HTR-8/SVneo (cell line): ENCODE measurements around the gene UBAP1.
"Not testable (repeated sequence)": the region's sequence is repeated elsewhere in the genome, so short reads cannot be mapped to it uniquely, and the experiment has no call there.

Source experiments
- DNase-seq: peaks from one replicate; pipeline ENCODE4 v3.0.0; 2011; ENCODE audit warnings: low spot score, mixed read lengths; ENCODE audit not compliant: insufficient read length
- FAIRE-seq: peaks from 2 replicates; lab custom pipeline; 2011; peaks lifted over from hg19 to GRCh38; lab: Jason Lieb, UNC

UBAP1 gene

DNA sequence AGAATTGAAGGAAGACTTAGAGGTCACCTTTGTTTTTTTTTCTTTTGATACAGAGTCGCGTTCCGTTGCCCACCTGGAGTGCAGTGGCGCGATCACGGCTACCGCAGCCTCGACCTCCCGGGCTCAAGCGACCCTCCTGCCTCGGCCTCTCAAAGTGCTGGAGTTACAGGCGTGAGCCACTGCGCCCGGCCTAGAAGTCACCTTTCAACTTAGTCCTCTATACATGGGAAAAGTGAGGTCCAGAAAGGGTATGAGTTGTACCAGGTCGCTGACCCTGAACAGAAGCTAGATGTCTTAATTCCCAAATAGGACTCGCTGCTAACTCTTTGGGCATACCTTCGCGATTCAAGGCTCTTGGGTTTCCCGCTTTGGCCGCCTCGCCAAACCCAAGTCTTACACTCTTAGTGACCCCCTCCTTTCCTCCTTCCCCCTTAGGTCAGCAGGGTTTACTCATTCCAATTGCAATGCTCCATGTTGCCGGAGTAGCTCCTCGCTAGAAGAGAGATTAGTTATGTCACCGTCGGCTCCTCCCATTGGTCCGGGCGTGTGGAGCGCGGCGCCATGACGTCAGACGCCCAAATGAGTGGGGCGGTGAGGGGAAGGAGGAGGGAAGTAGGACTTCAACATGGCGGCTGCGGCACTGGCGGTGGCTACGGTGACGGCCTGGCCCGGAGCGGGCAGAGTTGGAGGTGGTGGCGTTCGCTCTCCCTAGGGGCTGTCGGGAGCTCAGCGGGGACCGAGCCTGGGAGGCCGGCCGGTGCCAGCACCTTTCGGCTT, at the start of gene UBAP1:
Gene UBAP1 (plus strand): TSS at position 608 of the 777 bp plus-strand sequence. CDS start 41,872 bp downstream, outside the sequence.
- DNase-seq = peak; percentile 91
- FAIRE-seq = peak; percentile 80

DNA sequence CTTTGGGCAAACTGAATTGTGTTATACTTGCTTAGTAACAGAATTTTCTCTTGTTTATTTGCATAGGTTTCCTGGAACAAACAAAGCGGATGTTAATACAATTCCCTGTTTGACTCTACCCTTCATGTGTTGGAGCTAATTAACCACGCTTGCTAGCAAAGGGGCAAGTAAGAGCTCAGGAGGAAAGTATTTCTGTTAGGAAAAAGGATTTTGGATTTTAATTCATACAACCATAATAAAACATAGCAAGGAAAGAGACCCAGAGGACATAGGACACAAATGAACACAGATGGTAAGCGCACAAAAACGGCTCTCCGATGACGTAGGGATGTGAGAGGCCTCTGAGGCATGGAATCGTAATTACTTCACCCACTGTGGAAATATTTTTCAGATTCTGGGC, 47.3 kb upstream of the UBAP1 start:
- DNase-seq (no peak), FAIRE-seq (no peak)

DNA sequence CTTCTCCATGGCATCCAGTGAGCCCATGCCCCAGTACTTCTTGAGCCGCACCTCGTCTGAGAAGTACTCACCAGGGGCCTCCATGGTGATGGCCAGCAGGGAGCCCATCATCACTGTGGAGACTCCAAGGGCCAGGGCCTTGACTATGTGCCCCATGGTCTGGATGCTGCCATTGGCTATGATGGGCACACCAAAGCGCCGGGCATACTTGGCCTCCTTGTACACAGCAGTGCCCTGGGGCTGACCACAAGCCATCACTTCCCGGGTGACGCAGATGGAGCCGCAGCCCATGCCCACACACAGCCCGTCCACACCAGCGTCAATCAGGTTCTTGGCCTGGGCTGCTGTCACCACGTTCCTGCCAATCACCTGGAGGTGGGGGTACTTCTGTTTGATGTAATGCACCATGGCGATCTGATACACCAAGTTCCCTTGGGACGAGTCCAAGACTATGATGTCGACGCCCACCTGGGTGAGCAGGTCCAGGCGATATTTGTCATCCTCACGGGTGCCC, 45.4 kb upstream of the UBAP1 start:
- DNase-seq (no peak), FAIRE-seq (no peak)

DNA sequence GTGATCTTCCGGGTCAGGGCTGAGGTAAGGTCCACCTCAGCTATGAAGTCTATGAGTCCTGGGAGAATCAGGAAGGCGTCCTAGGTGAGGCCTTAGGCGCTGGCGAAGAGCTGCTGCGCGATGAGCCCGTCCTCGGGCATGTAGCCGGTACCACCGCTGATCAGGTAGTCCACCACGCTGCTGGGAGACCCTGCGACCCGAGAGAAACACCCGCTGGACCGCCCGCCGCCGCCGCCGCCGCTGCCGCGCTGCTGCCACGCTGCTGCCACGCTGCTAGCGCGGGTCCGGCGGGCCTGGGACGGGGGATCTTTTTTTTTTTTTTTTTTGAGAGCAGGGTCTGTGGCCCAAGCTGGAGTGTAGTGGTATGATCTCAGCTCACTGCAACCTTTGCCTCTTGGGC, 44.3 kb upstream of the UBAP1 start:
- DNase-seq = no peak
- no peak for FAIRE-seq

DNA sequence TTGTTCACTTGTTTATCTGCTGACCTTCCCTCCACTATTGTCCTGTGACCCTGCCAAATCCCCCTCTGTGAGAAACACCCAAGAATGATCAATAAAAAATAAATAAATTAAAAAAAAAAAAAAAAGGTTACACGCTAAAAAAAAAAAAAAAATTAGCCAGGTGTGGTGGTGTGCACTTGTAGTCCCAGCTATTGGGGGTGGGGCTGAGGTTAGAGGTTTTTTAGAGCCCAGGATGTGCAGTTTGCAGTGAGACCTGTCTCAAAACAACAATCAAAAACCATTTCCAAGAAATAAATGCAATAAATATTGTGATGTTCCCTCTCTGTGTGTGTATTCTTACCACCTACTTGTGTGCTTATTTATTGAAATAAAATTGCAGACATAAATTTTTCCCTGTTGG, 40.2 kb upstream of the UBAP1 start:
- FAIRE-seq, DNase-seq: not testable (repeated sequence)

DNA sequence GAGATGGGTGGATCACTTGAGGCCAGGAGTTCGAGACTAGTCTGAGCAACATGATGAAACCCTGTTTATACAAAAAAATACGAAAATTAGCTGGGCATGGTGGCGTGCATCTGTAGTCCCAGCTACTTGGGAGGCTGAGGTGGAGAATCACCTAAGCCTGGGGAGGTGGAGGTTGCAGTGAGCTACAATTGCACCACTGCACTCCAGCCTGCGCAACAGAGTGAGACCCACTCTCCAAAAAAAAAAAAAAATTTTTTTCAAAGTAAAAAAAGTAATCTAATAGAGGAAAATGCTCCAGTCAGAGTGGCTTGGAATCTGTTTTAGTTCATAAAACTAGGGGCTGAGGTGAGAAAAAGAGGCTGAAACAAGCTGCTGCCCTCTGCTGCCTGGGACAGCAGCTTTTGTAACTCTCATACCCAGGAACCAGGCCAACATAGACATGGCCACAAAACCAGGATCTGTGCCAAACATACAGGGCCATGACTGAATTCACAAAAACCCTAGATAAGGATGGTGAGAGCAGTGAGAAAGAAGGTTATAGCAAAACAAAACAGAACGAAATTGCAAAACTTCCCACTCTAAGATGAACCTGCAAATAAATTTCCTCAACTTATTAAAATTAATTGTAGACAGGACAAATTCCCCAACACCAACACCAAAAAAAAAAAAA, 39.2 kb upstream of the UBAP1 start:
- DNase-seq (peak; percentile 45), FAIRE-seq (no peak)

DNA sequence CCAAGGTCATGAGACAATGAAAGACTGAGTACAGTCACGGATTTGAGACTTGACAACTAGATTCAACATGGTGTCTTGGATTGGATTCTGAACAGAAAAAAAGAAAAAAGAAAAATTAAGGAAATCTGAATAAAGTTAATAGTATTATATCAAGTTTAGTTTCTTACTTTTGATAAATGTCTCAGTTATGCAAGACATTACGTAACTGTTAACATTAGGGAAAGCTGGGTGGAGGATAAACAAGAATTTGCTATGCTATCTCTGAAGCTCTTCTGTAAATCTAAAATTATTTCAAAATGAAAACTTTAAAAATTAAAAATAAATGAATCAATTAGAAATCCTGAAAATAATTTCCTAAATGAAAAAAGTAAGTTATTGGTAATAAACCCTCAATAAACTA, 38.0 kb upstream of the UBAP1 start:
- FAIRE-seq (no peak), DNase-seq (no peak)

DNA sequence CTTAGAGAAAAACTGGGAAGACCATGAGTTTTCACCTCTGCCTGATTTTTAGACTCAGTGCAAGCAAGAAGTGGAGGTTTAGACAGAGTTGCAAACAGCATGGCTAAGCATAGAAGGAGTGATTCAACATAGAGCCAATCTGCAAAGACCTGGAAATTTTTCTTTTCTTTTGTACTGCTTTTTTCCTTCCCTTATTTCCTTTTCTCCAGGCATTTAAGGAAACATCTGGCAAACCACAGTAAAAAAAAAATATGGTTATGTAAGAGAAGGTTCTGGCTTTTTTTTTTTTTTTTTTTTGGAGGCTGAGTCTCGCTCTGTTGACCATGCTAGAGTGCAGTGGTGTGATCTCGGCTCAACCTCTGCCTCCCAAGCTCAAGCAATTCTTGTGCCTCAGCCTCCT, 35.7 kb upstream of the UBAP1 start:
- DNase-seq (no peak), FAIRE-seq (no peak)

DNA sequence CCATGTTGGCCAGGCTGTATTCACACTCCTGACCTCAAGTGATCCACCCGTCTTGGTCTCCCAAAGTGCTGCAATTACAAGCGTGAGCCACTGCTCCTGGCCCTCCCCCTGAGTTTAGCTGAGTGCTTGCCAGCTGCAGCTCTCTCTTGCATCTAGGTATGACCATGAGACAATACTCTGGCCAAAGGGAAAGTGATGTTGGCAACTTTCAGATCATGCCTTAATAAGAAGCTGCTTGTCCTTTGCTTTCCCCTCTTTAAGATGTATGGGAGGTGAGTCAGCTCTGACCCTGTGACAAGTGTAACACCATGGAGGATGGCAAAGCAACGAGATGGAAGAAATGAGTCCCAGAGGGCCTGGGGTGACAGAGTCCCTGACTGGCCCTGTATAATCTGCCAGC, 33.7 kb upstream of the UBAP1 start:
- FAIRE-seq = no peak
- no peak for DNase-seq

DNA sequence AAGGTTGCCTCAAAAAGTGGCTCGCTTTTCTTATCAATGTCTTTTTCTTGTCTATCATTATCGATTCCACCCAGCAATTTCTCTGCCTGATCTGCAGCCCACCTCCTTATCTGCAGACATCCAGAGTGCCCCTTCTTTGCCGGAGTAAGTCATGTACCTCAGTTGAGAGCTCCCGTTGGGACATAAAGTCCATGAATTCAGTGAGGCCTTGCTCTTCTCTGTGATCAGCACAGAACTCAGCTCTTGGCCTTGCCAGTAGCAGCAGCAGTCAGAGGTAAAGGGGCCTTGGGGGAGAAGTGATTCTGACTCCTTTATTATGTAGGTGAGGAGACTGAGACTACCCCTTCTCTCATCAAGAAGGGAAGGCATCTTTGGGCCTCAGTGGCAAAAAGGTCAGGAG, 27.4 kb upstream of the UBAP1 start:
- DNase-seq (no peak), FAIRE-seq (no peak)

DNA sequence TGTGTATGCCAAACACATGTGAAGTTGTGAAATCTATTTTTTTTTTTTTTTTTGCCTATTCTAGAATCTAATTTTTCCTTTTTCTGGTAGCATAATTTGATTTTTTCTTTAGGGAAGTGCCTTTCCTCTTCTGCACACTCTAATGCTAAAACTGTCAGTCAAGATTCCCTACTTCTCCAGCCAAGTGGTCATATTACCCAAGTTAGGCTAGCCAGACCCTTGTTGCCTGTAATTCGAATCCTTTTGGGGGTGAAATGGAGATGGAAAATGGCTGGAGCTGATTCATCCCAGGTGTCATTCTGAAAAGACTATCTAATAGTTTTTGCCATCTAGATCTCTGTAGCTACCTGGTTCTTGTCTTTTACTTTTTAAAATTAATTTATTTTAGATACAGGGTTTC, 24.8 kb upstream of the UBAP1 start:
- no peak for DNase-seq
- FAIRE-seq = no peak

DNA sequence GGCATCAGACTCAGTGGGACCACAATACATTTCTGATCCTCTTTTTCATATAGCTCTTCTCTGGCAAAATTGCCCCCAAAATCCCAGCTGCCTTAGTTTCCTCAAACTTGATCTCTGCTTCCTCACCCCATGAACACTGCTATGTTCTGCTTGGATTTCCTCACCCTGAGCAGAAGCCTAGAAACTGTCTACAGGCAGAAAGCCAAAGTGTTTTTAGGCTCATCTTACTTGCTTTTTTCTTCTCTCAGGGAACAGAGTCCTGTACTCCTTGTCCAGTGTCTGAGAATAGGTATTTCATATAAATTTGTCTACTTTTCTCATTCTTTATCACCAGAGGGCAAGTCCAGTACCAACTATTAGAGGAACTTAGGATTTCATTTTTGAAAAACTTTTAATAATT, 21.5 kb upstream of the UBAP1 start:
- no peak for FAIRE-seq

DNA sequence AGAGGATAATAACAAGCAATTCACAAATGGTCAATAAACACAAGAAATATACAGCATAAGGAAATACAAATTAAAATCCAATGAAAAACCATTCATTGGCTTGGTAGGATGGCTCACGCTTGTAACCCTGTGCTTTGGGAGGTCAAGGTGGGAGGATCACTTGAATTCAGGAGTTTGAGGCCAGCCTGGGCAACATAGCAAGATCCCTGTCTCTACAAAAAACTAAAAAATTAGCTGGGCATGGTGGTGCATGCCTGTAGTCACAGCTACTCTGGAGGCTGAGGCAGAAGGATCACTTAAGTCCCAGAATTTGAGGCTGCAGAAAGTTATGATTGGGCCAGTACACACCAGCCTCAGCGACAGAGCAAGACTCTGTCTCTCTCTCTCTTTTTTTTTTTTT, 20.9 kb upstream of the UBAP1 start:
- FAIRE-seq = no peak
- DNase-seq = no peak

More for the DNA sequence above, 21.5 kb upstream of the UBAP1 start:
- DNase-seq = no peak

DNA sequence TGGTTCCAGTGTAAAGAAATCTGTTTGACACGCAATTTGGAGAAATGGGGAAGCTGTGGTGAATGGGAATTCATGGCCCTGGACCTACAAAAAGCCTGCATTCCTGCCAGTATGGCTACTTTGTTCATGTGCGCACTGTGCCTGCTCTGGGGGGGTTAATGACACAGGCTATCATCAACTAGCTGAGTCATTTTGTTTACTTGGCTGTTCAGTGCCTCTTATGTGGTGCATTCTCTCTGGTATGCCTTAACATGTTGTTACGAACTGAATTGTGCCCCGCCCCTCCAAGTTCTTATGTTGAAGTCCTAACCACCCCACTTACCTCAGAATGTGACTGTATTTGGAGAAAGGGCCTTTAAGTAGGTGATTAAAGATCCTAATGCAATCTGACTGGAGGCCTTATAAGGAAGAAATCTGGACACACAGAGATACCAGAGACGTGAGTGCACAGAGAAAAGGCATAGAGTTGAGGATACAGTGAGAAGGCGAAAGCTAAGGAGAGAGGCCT, 20.4 kb upstream of the UBAP1 start:
- no peak for FAIRE-seq
- DNase-seq = no peak

DNA sequence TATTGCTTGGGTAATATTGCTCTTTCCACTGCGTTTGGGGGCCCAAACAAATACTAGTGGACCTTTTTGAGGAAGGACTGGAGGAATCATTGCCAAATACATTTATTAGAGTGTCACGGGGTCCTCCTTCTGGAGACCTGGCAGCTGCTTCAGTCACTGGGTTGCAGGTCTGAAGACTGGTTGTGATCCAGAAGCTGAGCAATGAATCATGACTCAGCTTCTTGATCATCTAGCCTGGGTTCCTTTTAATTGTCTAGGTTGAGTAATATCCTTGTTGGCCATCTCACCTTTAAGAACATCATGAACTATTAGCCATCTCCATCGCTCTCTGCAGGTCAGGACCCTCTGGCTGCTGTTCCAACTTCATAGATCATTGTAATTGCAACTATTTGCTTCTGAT, 15.4 kb upstream of the UBAP1 start:
- FAIRE-seq (no peak), DNase-seq (no peak)

DNA sequence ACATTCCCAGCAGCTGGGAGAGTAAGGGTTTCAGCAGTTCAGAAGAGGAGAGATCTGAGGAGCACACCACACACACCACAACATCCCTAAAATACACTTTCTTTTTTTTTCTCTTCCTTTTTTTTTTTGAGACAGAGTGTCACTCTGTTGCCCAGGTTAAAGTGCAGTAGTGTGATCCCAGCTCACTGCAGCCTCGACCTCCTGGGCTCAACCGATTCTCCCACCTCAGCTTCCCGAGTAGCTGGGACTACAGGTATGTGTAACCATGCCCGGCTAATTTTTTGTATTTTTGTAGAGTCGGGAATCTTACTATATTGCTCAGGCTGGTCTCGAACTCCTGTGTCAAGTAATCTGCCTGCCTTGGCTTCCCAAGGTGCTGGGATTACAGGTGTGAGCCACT, 9.7 kb upstream of the UBAP1 start:
- no peak for FAIRE-seq
- no peak for DNase-seq

DNA sequence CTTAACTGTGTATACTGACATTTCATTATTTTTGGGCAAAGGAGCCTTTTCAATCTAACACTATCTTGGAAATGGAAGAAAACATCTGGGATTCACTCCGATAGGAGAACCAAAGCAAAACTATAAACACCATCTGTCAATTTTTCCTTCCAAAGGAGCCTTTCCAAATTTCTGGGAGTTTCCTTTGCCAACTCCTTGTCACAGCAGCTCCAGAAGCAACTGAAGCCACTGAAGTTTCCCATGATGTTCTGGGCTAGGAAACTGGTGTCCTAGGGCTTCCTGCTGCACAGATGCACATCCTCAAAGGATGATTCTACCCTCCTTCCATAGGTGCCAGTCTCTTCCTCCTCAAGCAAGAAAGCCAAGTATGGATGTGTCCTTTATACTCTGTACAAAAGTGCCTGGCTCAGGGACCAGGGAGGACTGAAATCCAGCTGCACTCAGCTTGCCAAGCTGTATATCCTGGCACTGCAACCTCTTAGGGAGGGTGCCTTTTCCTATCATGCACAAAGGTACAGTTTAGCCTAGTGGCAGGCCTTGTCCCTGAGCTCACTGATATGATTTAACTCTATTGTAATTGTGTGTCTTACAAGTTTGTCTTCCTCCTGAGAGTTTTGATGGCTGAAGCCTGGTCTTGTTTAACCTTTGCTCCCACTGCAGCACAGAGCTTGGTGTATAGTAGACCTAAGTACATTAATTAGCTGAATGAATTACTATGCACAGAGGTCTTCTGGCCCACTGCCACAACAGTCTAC, 8.4 kb upstream of the UBAP1 start:
- no peak for FAIRE-seq
- no peak for DNase-seq

DNA sequence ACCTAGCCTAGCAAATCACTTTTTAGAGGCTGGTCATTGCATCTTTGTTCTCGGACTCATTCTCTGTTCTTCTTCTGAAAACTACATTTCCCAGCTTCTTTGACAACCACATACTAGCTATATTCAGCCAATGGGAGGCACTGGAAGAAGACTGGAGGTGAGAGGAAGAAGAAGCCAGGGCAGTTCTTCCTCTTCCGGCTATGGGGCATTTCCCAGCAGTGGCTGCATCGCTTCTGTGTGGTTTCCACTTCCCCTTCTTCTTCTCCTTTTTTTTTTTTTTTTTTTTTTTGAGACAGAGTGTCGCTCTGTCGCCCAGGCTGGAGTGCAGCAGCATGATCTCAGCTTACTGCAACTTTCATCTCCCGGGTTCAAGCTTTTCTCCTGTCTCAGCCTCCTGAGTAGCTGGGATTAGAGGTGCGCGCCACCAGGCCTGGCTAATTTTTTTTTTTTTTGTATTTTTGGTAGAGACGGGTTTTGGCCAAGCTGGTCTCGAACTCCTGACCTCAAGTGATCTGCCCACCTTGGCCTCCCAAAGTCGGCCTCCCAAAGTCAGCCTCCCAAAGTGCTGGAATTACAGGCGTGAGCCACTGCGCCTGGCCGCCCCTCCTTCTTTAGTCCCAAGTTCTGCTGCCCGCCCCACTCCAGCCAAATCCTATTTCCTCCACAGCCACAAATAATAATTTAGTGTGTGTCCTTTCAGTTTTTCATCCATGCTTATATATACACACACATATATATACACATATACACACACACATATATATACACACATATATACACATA, 6.9 kb upstream of the UBAP1 start:
- FAIRE-seq = no peak
- DNase-seq = no peak

DNA sequence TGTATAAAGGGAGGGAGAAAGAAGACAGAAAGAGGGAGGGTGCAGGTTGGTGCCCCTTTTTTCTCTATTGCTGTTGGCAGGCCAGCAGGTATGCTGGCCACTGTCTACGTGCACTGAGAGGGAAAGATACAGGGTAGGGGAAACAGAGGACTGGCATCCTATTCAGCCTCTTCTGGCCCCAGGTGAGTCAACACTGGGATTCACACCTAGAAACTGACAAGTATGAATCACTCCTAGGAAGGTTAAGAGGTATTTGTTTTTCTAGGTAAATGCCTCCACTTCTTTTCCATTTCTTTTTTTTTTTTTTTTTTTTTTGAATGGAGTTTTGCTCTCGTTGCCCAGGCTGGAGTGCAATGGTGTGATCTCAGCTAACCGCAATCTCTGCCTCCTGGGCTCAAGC, 2.8 kb upstream of the UBAP1 start:
- DNase-seq (no peak), FAIRE-seq (no peak)
